ENCODE measurements around the gene CERT1.
"Not testable (repeated sequence)": the region's sequence is repeated elsewhere in the genome, so short reads cannot be mapped to it uniquely, and the experiment has no call there.

Gene CERT1

GRCh38 chr5:75511435-75512382, at the start of gene CERT1, which contains the start of gene POLK:
Gene CERT1, minus strand, starts transcription at chr5:75511629. Its CDS starts 422 bp downstream, at chr5:75511207.
Gene POLK, plus strand, starts transcription at chr5:75511891.
- peak; percentile 96 for DNase-seq

- not testable (repeated sequence) for DNase-seq
These were observed 49.2 kb upstream of the CERT1 start for GRCh38 chr5:75560655-75561054.

GRCh38 chr5:75558981-75559632, 47.7 kb upstream of the CERT1 start:
- no peak for DNase-seq

- DNase-seq: no peak
These were observed 46.8 kb upstream of the CERT1 start for GRCh38 chr5:75558221-75558620.

- no peak for DNase-seq
These were observed 41.9 kb upstream of the CERT1 start for GRCh38 chr5:75553358-75553757.

GRCh38 chr5:75552764-75553163, 41.3 kb upstream of the CERT1 start:
- no peak for DNase-seq

- DNase-seq: no peak
These were observed 40.0 kb upstream of the CERT1 start for GRCh38 chr5:75551471-75551870.

- DNase-seq: no peak
These were observed 39.2 kb upstream of the CERT1 start for GRCh38 chr5:75550597-75550996.

GRCh38 chr5:75547812-75548211, 36.4 kb upstream of the CERT1 start:
- no peak for DNase-seq

GRCh38 chr5:75546830-75547229, 35.4 kb upstream of the CERT1 start:
- no peak for DNase-seq

- no peak for DNase-seq
These were observed 33.7 kb upstream of the CERT1 start for GRCh38 chr5:75545131-75545530.

GRCh38 chr5:75538211-75538610, 26.8 kb upstream of the CERT1 start:
- DNase-seq: no peak

- peak; percentile 22 for DNase-seq
These were observed 25.4 kb upstream of the CERT1 start for GRCh38 chr5:75536694-75537360.

- DNase-seq: no peak
These were observed 24.7 kb upstream of the CERT1 start for GRCh38 chr5:75536147-75536546.

GRCh38 chr5:75534734-75535133, 23.3 kb upstream of the CERT1 start:
- no peak for DNase-seq

GRCh38 chr5:75533716-75534115, 22.3 kb upstream of the CERT1 start:
- not testable (repeated sequence) for DNase-seq

- DNase-seq: no peak
These were observed 20.8 kb upstream of the CERT1 start for GRCh38 chr5:75532190-75532589.

GRCh38 chr5:75529185-75529584, 17.8 kb upstream of the CERT1 start:
- no peak for DNase-seq

GRCh38 chr5:75526070-75526469, 14.6 kb upstream of the CERT1 start:
- no peak for DNase-seq

- no peak for DNase-seq
These were observed 13.9 kb upstream of the CERT1 start for GRCh38 chr5:75525344-75525743.

GRCh38 chr5:75524591-75524990, 13.2 kb upstream of the CERT1 start:
- DNase-seq: no peak

- no peak for DNase-seq
These were observed 12.6 kb upstream of the CERT1 start for GRCh38 chr5:75524071-75524470.

GRCh38 chr5:75523275-75523674, 11.8 kb upstream of the CERT1 start:
- DNase-seq: no peak

- DNase-seq: no peak
These were observed 11.1 kb upstream of the CERT1 start for GRCh38 chr5:75522542-75522941.
